ENCODE results near the gene HOXD1. TPM values are rescaled to one million over a fixed set of nuclear protein-coding genes. Genes with fewer than 3 reads are reported as not detected.

HOXD1 gene
- total RNA-seq, 1 donor from 2014 or later = not detected

GRCh38 chr2:176178038-176178756 is 10.3 kb upstream of the HOXD1 start:
- intact Hi-C loops (cut with micrococcal nuclease) = no loop called here

- intact Hi-C loops (cut with micrococcal nuclease) = loop anchor here (1.0 kb wide), 1 partner anchor 8 kb away; no protein-coding TSS in a partner anchor
Measured at GRCh38 chr2:176178757-176179295, 9.6 kb upstream of the HOXD1 start.

GRCh38 chr2:176181551-176181950 is 6.9 kb upstream of the HOXD1 start:
- intact Hi-C loops (cut with micrococcal nuclease) = loop anchor here (10.0 kb wide), 1 partner anchor 373 kb away; no protein-coding TSS in a partner anchor

GRCh38 chr2:176182671-176183070 is 5.8 kb upstream of the HOXD1 start:
- intact Hi-C loops (cut with micrococcal nuclease) = loop anchor here (10.0 kb wide), 1 partner anchor 372 kb away; no protein-coding TSS in a partner anchor

- intact Hi-C loops (cut with micrococcal nuclease) = loop anchor here (5.0 to 10.0 kb wide), 2 partner anchors 273 to 370 kb away; no protein-coding TSS in a partner anchor
Measured at GRCh38 chr2:176184749-176185148, 3.7 kb upstream of the HOXD1 start.

- intact Hi-C loops (cut with micrococcal nuclease) = loop anchor here (2.0 to 10.0 kb wide), 3 partner anchors 13 to 369 kb away; no protein-coding TSS in a partner anchor
Measured at GRCh38 chr2:176186024-176186423, 2.4 kb upstream of the HOXD1 start.

- intact Hi-C loops (cut with micrococcal nuclease) = loop anchor here (1.0 to 10.0 kb wide), 4 partner anchors 8 to 367 kb away; no protein-coding TSS in a partner anchor
Measured at GRCh38 chr2:176187200-176187898, 1.1 kb upstream of the HOXD1 start.

GRCh38 chr2:176188774-176189680 is 559 bp downstream of the HOXD1 start:
- intact Hi-C loops (cut with micrococcal nuclease) = loop anchor here (5.0 to 10.0 kb wide), 2 partner anchors 268 to 366 kb away; no protein-coding TSS in a partner anchor

GRCh38 chr2:176189681-176190641 is 1.5 kb downstream of the HOXD1 start:
- intact Hi-C loops (cut with micrococcal nuclease) = loop anchor here (5.0 to 10.0 kb wide), 2 partner anchors 267 to 365 kb away; no protein-coding TSS in a partner anchor

- intact Hi-C loops (cut with micrococcal nuclease) = no loop called here
Measured at GRCh38 chr2:176192351-176192750, 3.9 kb downstream of the HOXD1 start.

- intact Hi-C loops (cut with micrococcal nuclease) = no loop called here
Measured at GRCh38 chr2:176193048-176193447, 4.6 kb downstream of the HOXD1 start.

GRCh38 chr2:176199902-176200301 is 11.4 kb downstream of the HOXD1 start:
- intact Hi-C loops (cut with micrococcal nuclease) = no loop called here

GRCh38 chr2:176200971-176201370 is 12.5 kb downstream of the HOXD1 start:
- intact Hi-C loops (cut with micrococcal nuclease) = no loop called here

GRCh38 chr2:176202491-176202890 is 14.0 kb downstream of the HOXD1 start:
- intact Hi-C loops (cut with micrococcal nuclease) = no loop called here

GRCh38 chr2:176205126-176205525 is 16.7 kb downstream of the HOXD1 start:
- intact Hi-C loops (cut with micrococcal nuclease) = no loop called here

GRCh38 chr2:176206136-176206535 is 17.7 kb downstream of the HOXD1 start:
- intact Hi-C loops (cut with micrococcal nuclease) = no loop called here

- intact Hi-C loops (cut with micrococcal nuclease) = no loop called here
Measured at GRCh38 chr2:176206682-176207081, 18.2 kb downstream of the HOXD1 start.

GRCh38 chr2:176211110-176211509 is 22.6 kb downstream of the HOXD1 start:
- intact Hi-C loops (cut with micrococcal nuclease) = no loop called here

- intact Hi-C loops (cut with micrococcal nuclease) = no loop called here
Measured at GRCh38 chr2:176212276-176212675, 23.8 kb downstream of the HOXD1 start.

- intact Hi-C loops (cut with micrococcal nuclease) = no loop called here
Measured at GRCh38 chr2:176213406-176213805, 24.9 kb downstream of the HOXD1 start.
